ENCODE results near the gene IRF2.

IRF2 gene

DNA sequence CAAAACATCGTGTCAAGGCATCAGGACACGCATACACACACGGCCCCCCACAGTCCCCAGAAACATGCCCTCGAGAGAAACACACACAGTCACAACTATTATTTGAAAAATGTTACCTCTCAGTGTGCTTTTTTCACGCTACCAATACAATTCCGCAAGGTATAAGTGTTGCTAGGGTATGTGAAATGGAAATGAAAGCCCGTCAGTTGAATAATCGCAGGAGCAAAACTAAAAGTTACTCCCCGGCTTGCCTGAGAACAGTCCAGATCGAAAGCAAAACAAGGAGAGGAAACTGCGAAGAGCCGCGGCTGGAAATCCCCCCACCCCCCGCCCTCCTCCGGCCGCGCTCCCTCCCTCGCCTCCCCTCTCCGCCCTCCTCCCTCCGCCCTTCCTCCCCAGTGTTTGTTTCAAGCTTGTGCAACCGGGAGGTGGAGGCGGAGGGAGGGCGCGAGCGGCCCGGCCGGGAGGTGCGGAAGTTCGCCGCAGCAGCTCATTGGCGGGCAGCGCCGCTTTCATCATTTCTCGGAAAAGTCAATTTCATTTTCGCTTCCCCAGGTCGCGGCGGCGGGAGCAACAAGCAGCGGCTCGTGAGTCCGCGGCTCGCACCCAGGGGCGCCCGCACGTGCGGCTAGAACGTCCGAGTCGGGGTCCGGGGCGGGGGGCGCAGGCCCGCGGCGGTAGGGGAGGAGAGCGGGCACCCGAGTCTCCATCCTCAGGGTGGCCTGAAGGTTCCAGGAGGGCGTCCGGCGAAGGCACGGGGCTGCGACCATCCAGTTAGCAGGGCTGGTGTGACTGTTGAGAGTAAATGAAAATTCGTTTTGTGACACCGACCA is at the start of gene IRF2:
Gene IRF2, minus strand, starts transcription at position 288 of the 833 bp plus-strand sequence. CDS start 45,486 bp downstream, outside the sequence.
- peak; percentile 87 for DNase-seq (ENCODE audit: low spot score)

DNA sequence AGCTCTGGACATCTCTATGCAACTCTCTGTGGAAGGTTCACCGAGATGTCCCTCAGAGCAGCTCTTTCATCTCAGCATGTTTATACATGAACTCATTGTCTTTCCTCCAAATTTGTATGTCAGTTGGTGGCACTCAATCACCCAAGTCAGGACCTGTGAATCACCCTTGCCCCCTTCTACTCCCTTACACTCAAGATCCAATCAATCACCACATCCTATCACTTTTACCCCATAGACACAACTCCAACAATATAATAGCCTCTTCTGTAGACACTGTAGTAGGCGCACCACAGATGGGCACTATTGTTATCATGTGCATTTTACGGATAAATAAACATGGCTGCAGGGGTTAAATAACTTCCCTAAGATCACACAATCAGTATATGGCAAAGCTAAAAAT is 41.3 kb upstream of the IRF2 start:
- no peak for DNase-seq (ENCODE audit: low spot score)

DNA sequence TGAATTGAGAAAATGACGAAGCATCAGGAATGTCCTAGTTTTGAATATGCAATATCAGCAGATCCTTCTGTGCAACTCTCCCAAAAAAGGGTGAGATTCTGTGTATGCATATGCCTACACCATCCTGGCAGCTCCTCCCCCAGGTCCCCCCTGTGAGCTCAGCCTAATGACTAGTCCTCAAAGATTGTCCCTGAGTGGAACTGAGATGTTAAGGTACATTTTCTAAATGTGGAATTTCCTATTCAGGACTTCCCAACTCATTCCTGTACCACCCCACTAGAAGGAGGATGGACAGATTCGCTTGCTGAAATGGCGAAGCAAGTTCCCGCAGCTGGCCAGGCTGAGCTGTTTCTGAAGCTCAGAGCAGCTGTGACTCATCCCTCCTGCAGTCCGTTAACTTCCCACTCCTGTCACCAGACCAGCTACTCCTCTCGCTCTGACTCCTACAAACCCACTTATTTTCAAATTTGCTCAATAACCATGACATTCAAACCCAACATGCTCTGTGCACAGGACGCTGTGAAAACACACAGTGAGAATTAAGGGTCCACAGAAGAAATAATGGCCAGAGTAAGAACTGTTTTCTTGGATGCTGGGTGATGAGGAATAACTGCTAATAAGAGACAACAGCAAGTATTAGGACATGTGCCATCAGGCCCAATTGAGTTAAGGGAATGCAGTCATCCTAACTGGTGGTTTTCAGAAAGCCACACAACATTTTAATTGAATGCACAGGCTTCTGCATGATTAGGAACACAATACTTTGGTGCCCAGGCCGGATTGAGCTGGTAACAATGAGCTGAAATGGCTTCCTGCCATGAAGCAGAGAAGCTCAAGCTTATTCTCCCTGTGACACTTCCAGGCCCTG is 40.0 kb upstream of the IRF2 start:
- no peak for DNase-seq (ENCODE audit: low spot score)

DNA sequence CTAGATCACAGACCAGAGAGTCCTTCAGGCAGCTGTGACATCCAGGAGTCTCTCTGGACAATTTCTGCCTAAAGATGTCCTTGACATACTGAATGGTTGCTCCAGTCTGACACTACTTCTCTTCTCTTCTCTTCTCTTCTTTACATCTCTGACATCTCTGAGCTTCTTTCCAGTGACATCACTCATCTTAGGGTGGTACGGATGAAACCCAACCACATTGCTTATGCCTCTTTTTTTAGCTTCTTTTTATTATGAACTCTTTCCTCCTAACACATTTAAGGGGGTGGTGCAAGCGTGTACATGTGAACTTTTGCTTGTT is 39.4 kb upstream of the IRF2 start:
- DNase-seq (ENCODE audit: low spot score): no peak

DNA sequence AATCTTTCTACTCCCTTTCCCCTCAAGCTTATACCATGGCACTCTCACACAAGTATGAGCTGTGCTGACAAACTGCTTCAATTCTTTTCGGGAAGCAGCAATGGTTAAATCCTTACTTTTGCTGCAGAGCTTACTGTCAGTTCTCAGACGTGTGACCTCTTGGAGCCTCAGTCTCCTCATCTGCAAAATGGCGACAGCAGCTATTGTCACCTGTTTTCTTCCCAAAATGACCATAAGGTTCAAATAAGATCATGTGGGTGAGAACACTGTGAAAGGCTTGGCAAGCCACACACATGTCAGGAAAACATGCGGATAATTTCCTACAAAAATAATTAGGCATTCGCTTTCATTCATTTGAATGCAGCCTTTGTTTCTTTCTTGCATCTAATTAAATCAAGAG is 36.8 kb upstream of the IRF2 start:
- no peak for DNase-seq (ENCODE audit: low spot score)

DNA sequence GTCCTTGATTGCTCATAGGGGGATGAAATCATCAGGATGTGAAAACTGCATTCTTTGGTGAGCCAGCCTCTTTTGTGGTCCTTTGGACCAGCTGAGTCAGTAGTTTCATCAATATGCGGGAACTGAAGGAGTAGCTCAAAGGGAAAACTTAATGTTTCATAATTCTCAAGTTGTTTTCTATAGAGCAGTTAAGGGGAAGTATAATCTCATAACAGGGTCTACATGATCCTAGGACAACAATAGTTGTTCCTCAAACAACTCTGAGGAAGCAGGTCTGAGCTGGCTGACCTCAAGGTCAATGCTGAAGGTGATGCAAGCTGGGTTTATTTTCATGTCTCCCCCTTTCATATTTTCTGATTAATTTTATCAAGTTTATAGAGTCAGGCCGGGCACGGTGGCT is 36.1 kb upstream of the IRF2 start:
- DNase-seq (ENCODE audit: low spot score): no peak

DNA sequence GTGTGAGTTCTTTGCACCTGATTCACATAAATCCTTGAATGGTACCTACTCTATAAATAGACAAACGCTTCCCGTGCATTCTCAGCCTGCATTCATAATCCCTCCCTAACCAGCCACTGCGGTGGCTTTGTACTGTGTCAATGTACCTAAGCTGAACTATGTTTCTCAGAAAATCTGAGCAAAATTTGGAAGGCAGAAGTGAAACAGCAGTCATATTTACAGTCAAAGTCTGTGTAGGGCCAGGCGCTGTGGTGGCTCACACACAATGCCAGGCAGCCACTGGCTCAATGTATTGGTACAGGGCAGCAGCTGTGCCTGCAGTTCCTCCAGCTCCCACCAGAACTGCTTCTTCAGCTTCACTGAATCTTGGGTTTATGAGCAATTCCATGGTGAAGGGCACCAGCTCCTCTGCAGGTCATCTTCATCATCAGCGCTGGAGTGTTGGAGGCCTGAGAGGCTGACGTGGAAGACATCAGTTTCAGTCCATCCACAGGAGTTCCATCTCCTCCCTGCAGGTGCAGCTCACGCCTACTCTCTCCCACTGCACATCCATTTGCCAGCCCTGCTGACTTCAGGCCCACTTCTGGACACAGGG is 32.3 kb upstream of the IRF2 start:
- no peak for DNase-seq (ENCODE audit: low spot score)

DNA sequence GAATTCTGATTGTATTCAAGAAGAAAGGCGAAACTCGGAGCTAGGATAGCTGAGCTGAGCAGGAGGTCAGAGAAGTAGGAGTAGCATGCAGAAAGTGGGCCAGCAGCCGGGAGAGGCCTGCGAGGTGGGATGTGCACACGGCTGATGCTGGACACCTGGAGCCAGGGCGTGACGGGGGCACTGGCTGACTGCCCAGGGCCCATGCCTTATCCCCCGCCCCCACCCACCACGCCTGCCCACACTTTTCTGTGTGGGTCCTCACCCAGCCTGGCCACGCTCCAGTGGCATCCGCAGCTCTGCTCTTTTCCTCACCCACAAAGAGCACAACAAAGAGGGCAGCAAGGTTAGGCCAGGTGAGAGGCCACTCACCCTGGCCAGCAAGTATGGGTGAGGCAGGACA is 30.0 kb upstream of the IRF2 start:
- DNase-seq (ENCODE audit: low spot score): no peak

DNA sequence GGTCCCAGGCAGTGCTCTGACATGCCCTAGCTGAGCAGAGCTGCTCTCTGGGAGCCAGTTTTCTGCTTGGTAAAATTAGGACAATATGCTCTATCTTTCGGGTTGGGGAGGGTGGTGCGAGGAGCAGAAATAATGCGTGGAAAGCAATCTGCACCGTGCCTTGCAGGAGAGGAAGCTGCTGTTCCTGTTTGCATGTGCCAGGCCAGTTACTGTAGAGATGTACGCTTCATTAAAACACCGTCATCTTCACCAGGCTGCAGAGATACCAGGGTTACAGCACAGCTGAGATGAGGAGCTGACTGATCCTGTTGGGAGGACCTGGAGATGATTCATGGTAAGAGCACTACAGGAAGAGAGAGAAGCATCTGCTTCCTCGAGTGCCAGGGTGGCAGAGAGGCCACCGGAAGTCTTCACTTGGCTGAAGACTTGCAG is 29.5 kb upstream of the IRF2 start:
- peak; percentile 84 for DNase-seq (ENCODE audit: low spot score)

DNA sequence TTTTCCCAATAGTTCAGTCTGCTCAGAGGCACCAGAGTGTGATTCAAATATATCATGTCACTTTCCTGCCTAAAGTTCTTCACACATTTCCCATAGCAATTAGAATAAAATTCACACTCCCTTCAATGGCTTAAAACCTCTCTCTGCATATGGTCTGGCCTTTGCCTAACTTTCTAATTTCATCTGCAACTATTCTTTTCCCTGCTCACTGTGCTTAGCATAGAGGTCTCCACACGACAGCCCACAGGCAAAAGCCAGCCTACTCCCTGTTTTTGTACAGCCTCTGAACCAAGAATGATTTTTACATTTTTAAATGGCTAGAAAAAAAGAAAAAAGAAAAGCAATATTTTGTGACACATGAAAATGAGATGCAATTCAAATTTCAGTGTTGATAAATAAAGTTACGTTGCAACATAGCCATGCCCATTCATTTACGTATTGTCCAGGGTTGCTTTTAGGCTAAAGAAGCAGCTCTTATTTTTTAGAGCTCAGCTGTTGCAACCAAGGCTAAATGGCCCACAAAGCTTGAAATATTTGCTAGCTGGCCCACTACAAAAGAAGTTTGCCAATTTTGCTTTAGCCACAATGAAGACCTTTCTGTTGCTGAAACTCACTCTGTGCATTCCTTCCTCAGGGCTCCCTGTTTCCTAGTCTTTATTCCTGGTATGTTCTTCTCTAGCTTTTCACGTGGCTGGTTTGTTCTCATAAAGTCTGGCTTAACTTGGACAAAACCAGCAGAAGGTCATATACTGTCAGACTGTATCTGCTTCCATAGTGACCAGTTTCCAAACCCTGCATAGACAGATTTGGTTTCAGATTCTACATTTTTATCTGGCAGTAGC is 26.6 kb upstream of the IRF2 start:
- no peak for DNase-seq (ENCODE audit: low spot score)

DNA sequence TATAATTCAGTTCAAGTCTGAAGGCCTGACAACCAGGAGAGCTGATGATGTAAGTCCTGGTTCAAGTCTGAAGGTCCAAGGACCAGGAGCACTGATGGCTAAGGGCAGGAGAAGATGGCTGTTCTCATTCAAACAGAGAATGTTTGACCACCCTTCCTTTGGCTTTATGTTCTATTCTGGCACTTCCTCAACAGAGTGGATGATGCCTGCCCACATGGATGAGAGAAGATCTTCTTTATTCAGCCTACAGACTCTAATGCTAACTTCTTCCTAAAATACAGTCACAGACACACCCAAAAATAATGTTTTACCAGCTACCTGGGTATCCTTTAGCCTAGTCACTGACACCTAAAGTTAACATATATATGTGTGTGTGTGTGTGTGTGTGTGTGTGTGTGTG is 25.6 kb upstream of the IRF2 start:
- no peak for DNase-seq (ENCODE audit: low spot score)

DNA sequence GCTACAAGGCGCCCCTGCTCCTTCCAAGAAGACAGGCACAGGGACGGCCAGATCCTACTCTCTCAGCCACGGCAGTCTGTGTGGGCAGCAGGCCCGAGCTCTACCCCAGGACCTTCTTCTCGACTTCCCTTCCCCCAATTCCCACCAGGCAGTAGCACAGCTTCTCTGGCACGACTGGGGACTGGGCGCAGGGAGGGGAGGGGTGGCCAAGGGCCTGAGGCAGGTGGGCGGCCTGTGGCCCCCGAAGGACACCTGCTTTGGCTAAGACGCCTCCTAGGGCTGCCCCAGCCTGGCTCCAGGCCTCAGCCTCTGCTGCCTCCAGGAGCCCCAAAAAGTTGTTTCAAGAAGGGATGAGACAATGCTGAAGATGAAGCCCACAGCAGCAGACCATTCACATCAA is 24.2 kb upstream of the IRF2 start:
- DNase-seq (ENCODE audit: low spot score): no peak

DNA sequence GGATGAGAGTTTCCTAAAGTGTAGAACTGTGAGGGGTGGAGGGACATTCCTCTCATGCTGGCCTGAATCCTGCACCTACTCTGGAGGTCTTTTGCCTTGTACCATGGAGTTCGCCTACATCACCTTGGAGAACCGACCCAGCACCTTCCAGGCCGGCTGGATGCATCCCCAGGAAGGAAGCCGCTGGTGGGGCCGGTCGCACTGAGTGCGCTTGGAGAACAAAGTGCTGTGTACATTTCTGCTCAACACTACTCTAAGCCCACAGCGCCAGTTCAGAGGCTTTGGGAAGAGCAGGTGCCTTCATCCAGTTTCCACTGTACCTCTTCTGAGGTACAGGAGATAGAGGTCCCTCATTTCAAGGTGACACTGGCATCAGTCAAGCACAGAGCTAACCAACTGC is 15.4 kb upstream of the IRF2 start:
- no peak for DNase-seq (ENCODE audit: low spot score)

DNA sequence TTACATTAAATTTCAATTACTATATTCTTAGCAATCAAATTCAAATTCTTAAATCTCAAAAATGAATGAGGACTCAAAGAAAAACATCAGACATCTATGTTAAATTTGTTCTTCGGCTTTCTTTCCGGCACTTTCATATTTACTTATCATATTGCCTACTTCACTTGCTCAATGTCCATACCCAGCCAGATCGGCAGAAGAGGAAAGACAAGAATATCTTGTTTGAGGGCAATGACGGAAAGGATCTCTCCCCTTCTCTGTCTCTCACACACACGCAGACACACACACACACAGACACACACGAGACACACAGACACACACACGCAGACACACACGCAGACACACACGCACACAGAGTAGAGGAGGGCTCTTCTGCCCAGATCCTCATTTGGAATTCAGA is 13.2 kb upstream of the IRF2 start:
- no peak for DNase-seq (ENCODE audit: low spot score)

DNA sequence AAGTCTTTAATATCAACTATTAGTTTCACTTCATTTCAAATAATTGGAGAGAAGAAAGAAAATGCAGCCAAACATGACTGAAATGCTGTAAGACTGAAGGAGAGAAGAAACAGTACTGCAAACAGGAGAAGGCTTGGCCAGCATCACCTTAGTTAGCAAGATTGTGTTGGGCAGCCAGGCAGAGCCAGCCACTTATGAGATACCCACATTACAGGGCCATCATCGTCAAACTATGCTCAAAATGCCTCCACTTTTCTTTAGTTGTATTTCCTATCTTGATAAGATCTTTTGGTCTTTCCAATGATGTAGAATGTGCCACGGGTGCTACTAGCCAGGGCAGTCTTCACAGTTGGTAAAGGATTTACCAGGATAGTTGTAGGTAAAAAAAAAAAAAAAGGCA is 10.9 kb upstream of the IRF2 start:
- no peak for DNase-seq (ENCODE audit: low spot score)

DNA sequence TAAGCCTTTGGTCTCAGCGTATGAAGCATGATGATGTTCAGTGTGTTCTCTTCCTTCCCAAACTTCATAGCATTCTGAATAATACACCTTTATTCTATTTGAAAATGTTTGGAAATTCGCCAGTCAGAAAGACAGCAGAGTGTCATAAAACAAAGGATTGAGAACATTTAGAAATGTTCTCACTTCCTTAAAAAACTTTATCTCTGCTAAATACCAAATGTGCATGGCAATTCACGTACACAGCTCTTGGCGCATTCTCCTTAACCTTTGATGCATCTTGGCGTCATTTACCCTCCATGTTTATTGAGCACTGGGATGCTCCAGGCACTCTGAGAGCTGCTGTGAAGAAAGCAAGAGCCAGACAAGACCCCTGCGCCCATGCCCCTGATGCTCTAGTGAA is 7.2 kb upstream of the IRF2 start:
- no peak for DNase-seq (ENCODE audit: low spot score)

DNA sequence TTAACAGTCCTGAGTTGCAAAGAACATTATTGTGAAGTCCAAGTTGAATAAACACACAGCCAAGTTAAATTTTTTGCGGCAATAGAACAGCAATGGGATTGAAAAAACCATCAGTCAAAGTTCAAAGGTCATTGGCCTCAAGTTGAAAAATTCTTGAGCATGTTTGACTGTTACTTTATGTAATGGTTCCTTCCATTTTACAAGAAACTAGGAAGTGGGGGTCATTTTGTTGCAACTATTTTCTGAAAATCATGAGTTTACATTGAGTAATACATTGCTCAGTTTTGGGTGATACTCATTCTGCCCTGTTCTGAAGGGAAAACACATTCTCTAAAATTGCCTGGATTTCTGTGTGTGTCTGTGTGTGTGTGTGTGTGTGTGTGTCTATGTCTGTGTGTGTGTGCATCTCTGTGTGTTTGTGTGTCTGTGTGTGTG is 5.2 kb upstream of the IRF2 start:
- no peak for DNase-seq (ENCODE audit: low spot score)

DNA sequence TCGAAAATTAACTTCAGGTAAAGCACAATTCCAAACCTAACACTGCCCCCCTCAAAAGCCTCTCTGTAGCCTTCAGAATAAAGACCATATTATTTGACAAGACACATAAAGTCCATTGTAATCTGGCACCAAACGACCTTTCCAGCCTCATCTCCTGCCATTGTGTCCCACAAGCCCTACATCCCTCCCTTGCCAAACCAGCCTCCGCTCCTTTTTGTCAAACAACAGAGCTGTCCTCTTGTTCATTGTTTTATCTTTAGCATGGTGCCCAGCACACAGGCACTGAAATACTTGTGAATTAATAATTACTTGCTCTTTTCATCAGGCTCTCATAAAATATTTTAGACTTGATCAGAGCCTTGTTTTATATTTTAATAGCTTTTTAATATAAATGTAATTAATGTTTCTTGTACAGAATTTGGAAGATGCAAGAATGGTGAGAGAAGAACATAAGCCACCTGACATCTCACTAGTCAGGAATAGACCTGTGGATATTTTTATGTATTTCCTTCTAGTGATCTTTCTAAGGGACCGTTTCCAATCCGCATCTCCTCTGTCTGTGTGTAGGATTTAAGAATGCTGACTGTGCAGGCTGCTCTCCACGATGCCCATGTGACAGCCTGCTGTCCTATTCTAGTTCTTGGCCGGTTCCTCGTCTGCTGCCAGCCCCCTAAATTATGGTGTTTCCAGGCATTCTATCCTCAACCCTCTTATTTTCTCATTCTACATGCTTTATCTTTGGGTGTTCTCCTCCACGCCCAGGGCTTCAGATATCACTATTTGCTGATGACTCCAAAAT is 3.0 kb upstream of the IRF2 start:
- DNase-seq (ENCODE audit: low spot score): no peak

DNA sequence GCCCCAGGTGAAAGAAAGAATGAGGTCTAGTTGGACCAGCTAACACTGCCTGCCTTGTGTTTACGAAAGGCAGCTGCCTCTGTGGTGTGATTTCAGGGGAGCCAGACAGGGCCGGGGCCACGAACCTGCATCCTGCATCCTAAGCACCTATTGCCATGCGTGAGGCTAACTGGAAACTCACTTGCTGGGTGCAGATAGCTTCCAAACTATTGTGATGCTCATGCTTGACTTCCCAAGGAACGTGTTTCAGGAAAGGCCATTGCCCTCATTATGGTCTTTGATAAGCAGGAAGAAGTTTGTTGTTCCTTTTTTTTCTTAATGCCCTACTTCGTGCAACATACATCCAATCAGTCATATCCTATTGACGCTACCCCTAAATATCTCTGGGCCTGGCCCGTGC is 2.3 kb upstream of the IRF2 start:
- DNase-seq (ENCODE audit: low spot score): no peak

DNA sequence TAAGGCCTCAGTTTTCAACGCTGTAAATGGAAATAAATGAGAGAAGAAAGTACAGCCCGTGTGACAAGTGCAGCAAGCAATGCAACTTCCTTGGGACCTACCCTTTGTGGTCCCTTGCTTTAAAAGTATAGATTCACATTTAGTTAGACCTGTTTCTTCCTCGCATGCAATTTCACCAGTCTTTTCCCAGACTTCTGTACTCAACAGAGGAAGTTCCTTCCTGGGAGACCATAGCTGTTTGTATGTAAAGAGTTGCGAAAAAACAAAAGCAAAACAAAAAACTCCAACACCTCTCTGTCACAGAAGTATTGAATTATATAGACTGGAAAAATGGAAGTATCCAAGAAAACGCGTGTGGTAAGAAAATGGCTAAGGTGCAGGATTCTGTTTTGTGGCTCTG is 1.1 kb upstream of the IRF2 start:
- DNase-seq (ENCODE audit: low spot score): no peak

DNA sequence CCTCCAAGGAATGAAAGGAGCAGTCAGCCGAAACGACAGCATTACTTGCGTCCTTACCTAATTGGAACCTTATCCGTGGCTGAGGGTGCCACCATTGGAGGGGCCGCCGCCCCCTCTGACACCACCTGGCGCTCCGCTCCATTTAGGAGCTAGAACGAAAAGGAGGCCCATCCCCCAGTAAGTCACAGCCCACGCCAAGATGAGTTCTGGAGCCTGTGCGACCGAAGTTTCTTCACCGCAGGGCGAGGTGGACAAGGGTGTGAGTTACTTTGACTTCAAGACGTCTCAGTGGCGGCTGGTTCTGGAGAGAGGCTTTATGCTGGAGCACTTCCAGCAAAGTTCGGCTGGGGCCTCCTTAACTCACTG is 729 bp upstream of the IRF2 start:
- DNase-seq (ENCODE audit: low spot score): no peak

Measured in kidney capillary endothelial cell (primary cell).